GM12878 (cell line): ENCODE data around the gene ZDHHC5.

ENCODE experiments used
- EP300 ChIP-seq, 2 experiments: fragments of 150-350 bp in 1 of 2; IDR thresholded peaks; 2 replicates each; pipeline ENCODE4 v1.6.1; 2011 to 2012; ENCODE audit warnings: low read depth in 2 of 2, low read length in 2 of 2, borderline replicate concordance in 1 of 2, improper control_type of control experiment in 1 of 2, inconsistent platforms in 1 of 2; ENCODE audit not compliant: control insufficient read depth in 1 of 2
- POLR2A ChIP-seq: IDR thresholded peaks from 2 replicates; pipeline ENCODE4 v1.6.1; 2011; ENCODE audit warnings: low read depth, mild to moderate bottlenecking, low read length
- RFX5 ChIP-seq: IDR thresholded peaks from 2 replicates; pipeline ENCODE4 v1.6.1; 2011; ENCODE audit warnings: low read depth, low read length, improper control_type of control experiment
- TCF12 ChIP-seq: IDR thresholded peaks from 2 replicates; pipeline ENCODE4 v1.6.1; 2011; ENCODE audit warnings: low read depth, mild to moderate bottlenecking, low read length
- TF ChIP-seq, protein P1 (sequence below), 3 experiments: IDR thresholded peaks in 2 of 3; conservative IDR thresholded peaks in 1 of 3; 2 replicates each; pipeline ENCODE4 v1.5.1; 2011; ENCODE audit warnings: low read depth in 3 of 3, low read length in 3 of 3, mild to moderate bottlenecking in 3 of 3, control low read depth in 2 of 3, moderate library complexity in 2 of 3, inconsistent platforms in 1 of 3, mixed read lengths in 1 of 3; ENCODE audit not compliant: control insufficient read depth in 2 of 3, insufficient read depth in 1 of 3; ENCODE audit errors: extremely low read depth in 1 of 3

DNA sequence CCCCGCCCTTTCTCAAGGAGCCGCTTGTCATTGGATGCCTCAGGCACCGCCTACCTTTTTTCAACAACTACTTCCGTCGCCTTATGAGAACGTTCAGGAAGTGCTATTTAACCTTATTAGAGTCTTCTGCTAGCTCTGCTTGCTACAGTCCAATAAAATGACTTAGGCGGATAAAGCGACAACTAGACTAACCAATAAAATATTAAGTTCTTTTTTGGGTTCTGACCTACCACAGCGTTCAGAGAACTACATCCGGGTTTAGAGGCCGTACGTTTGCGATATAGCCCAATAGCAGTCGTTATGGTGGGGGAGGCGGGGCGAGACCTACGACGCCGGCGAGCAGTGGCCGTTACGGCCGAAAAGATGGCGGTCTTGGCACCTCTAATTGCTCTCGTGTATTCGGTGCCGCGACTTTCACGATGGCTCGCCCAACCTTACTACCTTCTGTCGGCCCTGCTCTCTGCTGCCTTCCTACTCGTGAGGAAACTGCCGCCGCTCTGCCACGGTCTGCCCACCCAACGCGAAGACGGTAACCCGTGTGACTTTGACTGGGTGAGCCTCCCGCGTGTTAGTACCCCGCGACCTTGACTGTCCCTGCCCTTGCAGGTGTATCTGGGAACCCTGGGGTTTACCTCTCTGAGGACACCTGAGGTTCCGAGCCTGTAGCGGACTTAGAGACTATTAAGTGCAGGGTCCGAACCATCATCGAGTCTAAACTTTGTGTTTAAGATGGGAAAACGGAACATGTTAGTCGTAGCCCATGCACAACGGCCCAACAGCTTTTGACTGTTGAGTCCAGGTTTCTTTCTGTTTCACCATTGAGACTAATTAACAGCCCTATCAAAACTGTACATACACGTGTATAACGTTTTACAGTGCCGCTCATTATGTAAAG, 44.6 kb downstream of the ZDHHC5 start, which contains the start of gene TMX2:
- TF ChIP-seq, protein P1, sequence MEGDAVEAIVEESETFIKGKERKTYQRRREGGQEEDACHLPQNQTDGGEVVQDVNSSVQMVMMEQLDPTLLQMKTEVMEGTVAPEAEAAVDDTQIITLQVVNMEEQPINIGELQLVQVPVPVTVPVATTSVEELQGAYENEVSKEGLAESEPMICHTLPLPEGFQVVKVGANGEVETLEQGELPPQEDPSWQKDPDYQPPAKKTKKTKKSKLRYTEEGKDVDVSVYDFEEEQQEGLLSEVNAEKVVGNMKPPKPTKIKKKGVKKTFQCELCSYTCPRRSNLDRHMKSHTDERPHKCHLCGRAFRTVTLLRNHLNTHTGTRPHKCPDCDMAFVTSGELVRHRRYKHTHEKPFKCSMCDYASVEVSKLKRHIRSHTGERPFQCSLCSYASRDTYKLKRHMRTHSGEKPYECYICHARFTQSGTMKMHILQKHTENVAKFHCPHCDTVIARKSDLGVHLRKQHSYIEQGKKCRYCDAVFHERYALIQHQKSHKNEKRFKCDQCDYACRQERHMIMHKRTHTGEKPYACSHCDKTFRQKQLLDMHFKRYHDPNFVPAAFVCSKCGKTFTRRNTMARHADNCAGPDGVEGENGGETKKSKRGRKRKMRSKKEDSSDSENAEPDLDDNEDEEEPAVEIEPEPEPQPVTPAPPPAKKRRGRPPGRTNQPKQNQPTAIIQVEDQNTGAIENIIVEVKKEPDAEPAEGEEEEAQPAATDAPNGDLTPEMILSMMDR (IDR thresholded peaks at IDR 0.05 in 2 of 3, conservative IDR thresholded peaks at IDR 0.05 in 1 of 3; ENCODE audit: control insufficient read depth in 2 of 3, extremely low read depth in 1 of 3, insufficient read depth in 1 of 3, low read depth in 3 of 3, low read length in 3 of 3): no peak
- TF ChIP-seq POLR2A (peak; percentile 96), TCF12 (0 out of 2 replicates have a peak, but pooled peaks have one; percentile 16), RFX5 (peak; percentile 5; the same call in 1 of the 2 replicates), EP300 (IDR thresholded peaks at IDR 0.05; ENCODE audit: borderline replicate concordance in 1 of 2, control insufficient read depth in 1 of 2, low read depth in 2 of 2, low read length in 2 of 2) (no peak)
